ENCODE measurements around the gene ABLIM2.

The ABLIM2 gene

DNA sequence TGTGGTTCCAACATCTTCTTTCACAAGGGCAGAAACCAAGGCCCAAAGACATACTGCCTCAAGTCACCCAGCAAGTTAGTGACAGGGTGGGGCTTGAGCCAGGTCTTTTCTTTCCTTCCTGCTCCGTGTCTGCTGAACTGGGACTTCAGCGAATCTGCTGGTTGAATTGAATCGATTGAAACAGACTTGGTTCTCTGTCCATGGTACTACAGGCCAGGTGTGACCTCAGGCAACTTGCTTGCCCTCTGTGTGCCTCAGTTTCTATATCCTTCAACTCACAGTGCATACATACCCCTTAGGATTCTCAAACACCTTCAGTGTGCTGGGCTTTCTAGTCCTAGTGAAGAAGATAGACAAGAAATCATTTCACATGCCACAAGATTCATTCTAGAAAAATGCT lies 2.0 kb upstream of the ABLIM2 start:
- no peak overlapping the region for H3K4me3 ChIP-seq (ENCODE audit: low read depth, low read length)
- TF ChIP-seq, protein P1, sequence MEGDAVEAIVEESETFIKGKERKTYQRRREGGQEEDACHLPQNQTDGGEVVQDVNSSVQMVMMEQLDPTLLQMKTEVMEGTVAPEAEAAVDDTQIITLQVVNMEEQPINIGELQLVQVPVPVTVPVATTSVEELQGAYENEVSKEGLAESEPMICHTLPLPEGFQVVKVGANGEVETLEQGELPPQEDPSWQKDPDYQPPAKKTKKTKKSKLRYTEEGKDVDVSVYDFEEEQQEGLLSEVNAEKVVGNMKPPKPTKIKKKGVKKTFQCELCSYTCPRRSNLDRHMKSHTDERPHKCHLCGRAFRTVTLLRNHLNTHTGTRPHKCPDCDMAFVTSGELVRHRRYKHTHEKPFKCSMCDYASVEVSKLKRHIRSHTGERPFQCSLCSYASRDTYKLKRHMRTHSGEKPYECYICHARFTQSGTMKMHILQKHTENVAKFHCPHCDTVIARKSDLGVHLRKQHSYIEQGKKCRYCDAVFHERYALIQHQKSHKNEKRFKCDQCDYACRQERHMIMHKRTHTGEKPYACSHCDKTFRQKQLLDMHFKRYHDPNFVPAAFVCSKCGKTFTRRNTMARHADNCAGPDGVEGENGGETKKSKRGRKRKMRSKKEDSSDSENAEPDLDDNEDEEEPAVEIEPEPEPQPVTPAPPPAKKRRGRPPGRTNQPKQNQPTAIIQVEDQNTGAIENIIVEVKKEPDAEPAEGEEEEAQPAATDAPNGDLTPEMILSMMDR (IDR thresholded peaks at IDR 0.05; ENCODE audit: low read depth, low read length): no peak

DNA sequence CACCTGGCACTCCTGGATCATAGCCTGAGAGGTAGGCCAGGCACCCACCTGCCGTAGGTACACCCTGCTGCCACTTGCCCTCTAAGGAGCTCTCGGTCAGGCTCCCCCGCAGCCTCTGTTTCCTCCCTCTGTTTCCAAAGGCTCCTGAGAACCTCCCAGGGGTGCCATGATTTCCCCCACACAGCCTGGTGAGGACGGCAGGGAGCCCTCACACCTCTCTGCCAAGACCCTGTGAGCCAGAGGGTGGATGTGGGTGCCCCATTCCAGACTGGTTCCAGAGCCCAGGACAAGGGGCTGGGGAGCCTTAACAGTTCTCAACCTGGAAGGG lies 1.6 kb upstream of the ABLIM2 start:
- TF ChIP-seq, protein P1 (IDR thresholded peaks at IDR 0.05; ENCODE audit: low read depth, low read length): no peak
- H3K4me3 ChIP-seq (ENCODE audit: low read depth, low read length): no peak overlapping the region

GRCh38 chr4:8159537-8160232 lies 1.1 kb upstream of the ABLIM2 start:
- H3K4me3 ChIP-seq (ENCODE audit: low read depth, low read length): peak overlapping the region; percentile 78
- TF ChIP-seq, protein P1 (IDR thresholded peaks at IDR 0.05; ENCODE audit: low read depth, low read length): no peak

DNA sequence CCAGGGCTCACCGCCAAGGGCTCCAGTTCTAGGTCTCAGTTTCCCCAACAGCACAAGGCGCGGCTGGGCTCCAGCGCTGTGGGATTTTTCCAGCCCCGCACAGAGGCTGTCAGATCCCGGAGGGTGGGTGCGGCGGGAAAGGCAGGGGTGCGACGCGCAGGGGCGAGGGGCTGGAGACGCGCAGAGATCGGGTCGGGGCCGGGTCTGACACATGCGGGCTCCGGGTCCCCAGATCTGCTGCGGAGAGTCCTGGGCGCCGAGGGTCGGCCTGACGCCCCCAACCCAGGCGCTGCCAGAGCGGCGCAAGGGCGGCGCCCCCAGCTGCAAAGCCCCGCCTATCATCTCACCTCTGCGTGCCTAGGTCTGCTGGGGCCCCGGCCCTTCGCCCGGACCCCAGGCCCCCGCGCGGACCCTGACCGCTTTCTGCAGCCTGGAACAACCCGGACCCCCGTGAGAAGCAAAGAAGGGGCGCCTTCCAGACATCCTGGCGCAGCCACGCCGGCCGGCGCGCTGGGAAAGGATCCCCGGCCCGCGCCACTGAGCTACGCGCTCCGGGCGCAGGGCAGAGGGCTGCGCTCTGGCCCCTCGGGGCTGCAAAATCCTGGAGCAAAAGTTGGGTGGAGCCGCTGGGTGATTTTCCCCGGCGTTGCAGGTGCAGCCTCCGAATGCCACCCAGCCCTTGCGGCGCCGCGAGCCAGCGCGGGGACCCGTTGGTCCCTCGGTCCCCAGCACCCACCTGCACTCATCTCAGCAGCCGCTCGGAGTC lies 486 bp downstream of the ABLIM2 start:
- TF ChIP-seq, protein P1 (IDR thresholded peaks at IDR 0.05; ENCODE audit: low read depth, low read length): no peak
- peak overlapping the region; percentile 48 for H3K4me3 ChIP-seq (ENCODE audit: low read depth, low read length)

DNA sequence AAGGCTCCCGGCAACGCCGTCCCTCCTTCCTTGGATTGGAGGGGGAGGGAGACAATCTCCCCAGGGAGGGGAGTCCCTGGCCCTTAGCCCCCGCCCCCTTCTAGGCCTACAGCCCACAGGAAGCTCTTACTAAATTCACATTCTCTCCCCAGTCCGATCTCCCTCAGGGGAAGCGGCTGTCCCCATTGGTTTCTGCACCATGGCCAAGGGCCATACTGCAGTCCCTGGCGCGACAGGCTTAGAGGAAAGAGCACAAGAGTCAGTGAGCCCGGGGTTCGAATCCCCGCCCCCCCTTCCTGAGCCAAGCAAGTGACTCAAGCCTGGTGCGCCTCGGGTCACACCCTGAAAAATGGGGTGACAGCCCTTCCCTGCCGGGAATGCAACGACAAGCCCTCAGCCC lies 1.1 kb downstream of the ABLIM2 start:
- no peak overlapping the region for H3K4me3 ChIP-seq (ENCODE audit: low read depth, low read length)
- TF ChIP-seq, protein P1 (IDR thresholded peaks at IDR 0.05; ENCODE audit: low read depth, low read length): no peak

- TF ChIP-seq, protein P1 (IDR thresholded peaks at IDR 0.05; ENCODE audit: low read depth, low read length): no peak
- H3K4me3 ChIP-seq (ENCODE audit: low read depth, low read length): no peak overlapping the region
Observed at GRCh38 chr4:8156617-8157016, 2.0 kb downstream of the ABLIM2 start.
